Amygdala (tissue), 56 donors: Measurements from ENCODE around the gene SLC25A28.

ENCODE experiments used
- DNase-seq, 56 donors: peaks; one replicate each; lab custom pipeline; 2025; lab: John Stamatoyannopoulos, UW

Gene SLC25A28

GRCh38 chr10:99619851-99620710 lies at the start of gene SLC25A28:
TSS of gene SLC25A28 (minus strand) at chr10:99620439. CDS start at chr10:99620335, 104 bp downstream.
- peak in 54 of 56 donors; percentile 52 to 100 (median 98) for DNase-seq

- DNase-seq = no peak
Measured at GRCh38 chr10:99667108-99667751, 47.0 kb upstream of the SLC25A28 start.

GRCh38 chr10:99665304-99665703 lies 45.1 kb upstream of the SLC25A28 start:
- DNase-seq = no peak

- DNase-seq = no peak
Measured at GRCh38 chr10:99661377-99661763, 41.1 kb upstream of the SLC25A28 start.

GRCh38 chr10:99660662-99661376 lies 40.6 kb upstream of the SLC25A28 start:
- DNase-seq = no peak

GRCh38 chr10:99659868-99660366 lies 39.7 kb upstream of the SLC25A28 start:
- peak in 2 of 56 donors; percentile 14 for DNase-seq

- peak; percentile 37 to 95 (median 83) for DNase-seq
Measured at GRCh38 chr10:99659031-99659867, 39.0 kb upstream of the SLC25A28 start, which contains the start of gene ENTPD7. TSS of gene ENTPD7 (plus strand) at chr10:99659509. CDS start at chr10:99659957, 448 bp downstream.

GRCh38 chr10:99658622-99659030 lies 38.4 kb upstream of the SLC25A28 start:
- peak in 14 of 56 donors; percentile 1 to 29 (median 7) for DNase-seq

GRCh38 chr10:99656199-99657064 lies 36.2 kb upstream of the SLC25A28 start:
- no peak for DNase-seq

GRCh38 chr10:99654390-99655175 lies 34.3 kb upstream of the SLC25A28 start:
- no peak for DNase-seq

GRCh38 chr10:99652800-99653390 lies 32.7 kb upstream of the SLC25A28 start:
- DNase-seq = no peak

GRCh38 chr10:99648717-99649116 lies 28.5 kb upstream of the SLC25A28 start:
- no peak for DNase-seq

GRCh38 chr10:99647601-99648151 lies 27.4 kb upstream of the SLC25A28 start:
- DNase-seq = no peak

- no peak for DNase-seq
Measured at GRCh38 chr10:99633832-99634231, 13.6 kb upstream of the SLC25A28 start.

- DNase-seq = no peak
Measured at GRCh38 chr10:99631496-99631895, 11.3 kb upstream of the SLC25A28 start.

- DNase-seq = no peak
Measured at GRCh38 chr10:99630991-99631390, 10.8 kb upstream of the SLC25A28 start.

- peak in 1 of 56 donors; percentile 27 for DNase-seq
Measured at GRCh38 chr10:99630433-99630832, 10.2 kb upstream of the SLC25A28 start.
